Suprapubic skin (tissue), 4 donors: ENCODE data around the gene SNRPF. TPM values are rescaled to one million over a fixed set of nuclear protein-coding genes. Genes with fewer than 3 reads are reported as not detected.
"Not testable (repeated sequence)": the region's sequence is repeated elsewhere in the genome, so short reads cannot be mapped to it uniquely, and the experiment has no call there.

Experiments used
- DNase-seq, 2 donors: peaks; one replicate each; pipeline ENCODE4 v3.0.0-alpha.2; 2019; ENCODE audit warnings: low spot score in 2 of 2
- H3K27ac ChIP-seq: fragments of 200-600 bp; sonication (generic); one replicate; pipeline ENCODE4 v1.5.1; 2019
- H3K27me3 ChIP-seq: fragments of 200-600 bp; sonication (generic); one replicate; pipeline ENCODE4 v1.5.1; 2019
- H3K36me3 ChIP-seq: fragments of 200-600 bp; sonication (generic); one replicate; pipeline ENCODE4 v1.5.1; 2019
- H3K4me1 ChIP-seq: fragments of 200-600 bp; sonication (generic); one replicate; pipeline ENCODE4 v1.5.1; 2019
- H3K4me3 ChIP-seq: fragments of 200-600 bp; sonication (generic); one replicate; pipeline ENCODE4 v1.5.1; 2019; ENCODE audit warnings: mild to moderate bottlenecking
- H3K9me3 ChIP-seq: fragments of 200-600 bp; sonication (generic); one replicate; pipeline ENCODE4 v1.5.1; 2019
- CTCF ChIP-seq, 2 donors: fragments of 200-600 bp in 1 of 2; fragments of 450-650 bp in 1 of 2; sonication (generic) in 1 of 2; IDR thresholded peaks; one replicate each; pipeline ENCODE4 v1.5.1; 2016 to 2019; ENCODE audit warnings: antibody characterized with exemption in 2 of 2, mild to moderate bottlenecking in 1 of 2, moderate library complexity in 1 of 2
- EP300 ChIP-seq: sonication (generic); formaldehyde crosslinking; IDR thresholded peaks from one replicate; pipeline ENCODE4 v1.6.1; 2017; ENCODE audit warnings: antibody characterized with exemption
- POLR2A ChIP-seq, 2 donors: fragments of 450-650 bp; IDR thresholded peaks; one replicate each; pipeline ENCODE4 v1.6.1; 2017; ENCODE audit warnings: antibody characterized with exemption in 2 of 2, mild to moderate bottlenecking in 2 of 2, moderate library complexity in 2 of 2
- POLR2AphosphoS5 ChIP-seq, 3 donors: sonication (generic); formaldehyde crosslinking; IDR thresholded peaks; one replicate each; pipeline ENCODE4 v1.6.1; 2017; ENCODE audit warnings: antibody characterized with exemption in 3 of 3
- whole genome bisulfite sequencing: methylation state at CpG from one replicate; pipeline ENCODE4 v1.1.5; 2018; 5-methylcytosine and 5-hydroxymethylcytosine counted together
- total RNA-seq, 4 donors: library from RNA; depleted of rRNA; stranded (reverse); fragments of >200 nt; gene quantifications; one replicate each; pipeline ENCODE4 v1.1.0, GENCODE V29; 2016

SNRPF gene
- 10 to 100 TPM in 1 of 4 donors, 1 to 10 TPM in 3; 3.7 to 10.1 (median 7.6) TPM for total RNA-seq

DNA sequence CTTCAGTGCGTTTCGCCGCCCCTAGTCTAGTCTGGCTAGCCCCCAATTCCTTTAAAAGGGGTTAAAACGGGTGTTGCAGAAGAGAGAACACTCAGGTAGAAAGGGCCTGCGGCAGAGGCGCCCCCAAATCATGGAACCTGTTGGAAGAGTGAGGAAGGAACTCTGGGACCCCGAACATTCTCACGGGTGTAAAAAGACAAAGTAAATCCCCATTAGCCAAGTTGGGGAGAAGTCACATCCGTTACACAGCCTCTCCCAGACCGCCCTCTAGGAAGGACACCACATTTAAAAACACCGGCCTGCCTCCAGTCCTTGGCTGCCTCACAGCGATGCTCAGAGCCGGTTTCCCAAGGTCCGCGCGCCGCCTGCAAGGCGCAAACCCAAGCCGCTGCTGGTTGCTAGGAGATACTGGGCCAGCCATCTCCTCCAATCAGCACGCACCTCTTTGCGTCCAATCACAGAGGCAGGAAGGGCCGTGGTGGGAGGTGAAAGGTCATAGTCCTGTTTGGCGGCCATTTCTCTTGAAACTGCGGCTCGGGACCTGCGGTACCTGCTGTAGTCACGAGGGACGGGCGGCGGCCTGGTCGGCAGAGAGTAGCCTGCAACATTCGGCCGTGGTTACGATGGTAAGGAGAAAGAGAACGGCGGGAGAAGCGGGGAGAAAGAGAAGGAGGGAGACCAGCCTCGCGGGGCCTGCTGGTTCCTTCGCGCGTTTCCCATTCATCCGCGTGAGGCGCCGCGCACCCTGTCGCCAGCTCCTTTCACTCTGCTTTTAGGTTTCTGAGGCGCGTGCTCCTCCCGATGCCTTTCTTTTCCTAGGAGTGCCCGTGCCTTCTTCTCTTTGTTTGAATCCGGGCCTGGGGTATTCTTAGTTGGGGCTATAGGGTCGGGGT is at the start of gene SNRPF:
Gene SNRPF, plus strand, starts transcription at position 502 of the 893 bp plus-strand sequence. Its CDS starts 122 bp downstream, at position 624.
- H3K27me3 ChIP-seq = no peaks in the 10 kb centered on the region
- 2% methylated on average over 44 of the region's 54 CpGs for WGBS
- H3K4me1 ChIP-seq = peaks cover 22% of the 10 kb centered on the region
- TF ChIP-seq POLR2AphosphoS5 (IDR thresholded peaks at IDR 0.05) (peak in 2 of 3 donors; percentile 65 to 89), CTCF (IDR thresholded peaks at IDR 0.05) (peak in 1 of 2 donors; percentile 14), POLR2A (IDR thresholded peaks at IDR 0.05) (no peak), EP300 (no peak)
- peak; percentile 98 for DNase-seq
- H3K9me3 ChIP-seq = no peaks in the 10 kb centered on the region
- peak within 1 kb of the TSS; percentile 88 for H3K4me3 ChIP-seq
- peaks cover 21% of the 10 kb centered on the region for H3K36me3 ChIP-seq
- peak within 1 kb of the TSS; percentile 82 for H3K27ac ChIP-seq

DNA sequence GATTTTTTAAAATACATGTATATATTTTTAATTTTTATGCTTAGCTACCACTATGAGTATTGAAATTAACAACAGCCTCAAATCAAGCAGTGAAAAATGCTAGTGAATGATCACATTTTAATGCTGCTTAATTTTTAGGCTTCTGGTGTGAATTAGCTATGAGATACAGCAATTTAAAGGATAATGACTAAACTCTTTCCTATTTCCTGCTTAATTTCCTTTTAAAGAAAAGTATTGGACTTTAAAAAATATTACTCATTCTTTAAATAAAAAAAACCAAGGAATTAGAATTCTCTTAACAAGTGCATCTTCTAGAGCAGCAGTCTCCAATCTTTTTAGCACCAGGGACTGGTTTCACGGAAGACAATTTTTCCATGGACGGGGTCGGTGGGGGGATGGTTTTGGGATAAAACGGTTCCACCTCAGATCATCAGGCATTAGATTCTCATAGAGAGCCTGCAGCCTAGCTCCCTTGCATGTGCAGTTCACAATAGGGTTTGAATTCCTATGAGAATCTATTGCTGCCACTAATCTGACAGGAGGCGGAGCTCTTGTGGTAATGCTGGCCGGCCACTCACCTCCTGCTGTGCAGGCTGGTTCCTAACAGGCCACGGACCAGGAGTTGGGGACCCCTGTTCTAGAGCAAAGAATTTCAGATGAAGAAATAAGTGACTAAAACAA is 49.6 kb upstream of the SNRPF start:
- Histone ChIP-seq H3K4me1 (no peaks in the 10 kb centered on the region), H3K4me3 (no peak overlapping the region), H3K9me3 (no peaks in the 10 kb centered on the region), H3K27ac (no peak overlapping the region), H3K36me3 (no peaks in the 10 kb centered on the region), H3K27me3 (no peaks in the 10 kb centered on the region)
- TF ChIP-seq POLR2A (IDR thresholded peaks at IDR 0.05) (no peak), CTCF (IDR thresholded peaks at IDR 0.05) (no peak), POLR2AphosphoS5 (IDR thresholded peaks at IDR 0.05) (no peak), EP300 (no peak)
- 89% methylated on average over 7 of the region's 7 CpGs for WGBS
- DNase-seq = no peak

DNA sequence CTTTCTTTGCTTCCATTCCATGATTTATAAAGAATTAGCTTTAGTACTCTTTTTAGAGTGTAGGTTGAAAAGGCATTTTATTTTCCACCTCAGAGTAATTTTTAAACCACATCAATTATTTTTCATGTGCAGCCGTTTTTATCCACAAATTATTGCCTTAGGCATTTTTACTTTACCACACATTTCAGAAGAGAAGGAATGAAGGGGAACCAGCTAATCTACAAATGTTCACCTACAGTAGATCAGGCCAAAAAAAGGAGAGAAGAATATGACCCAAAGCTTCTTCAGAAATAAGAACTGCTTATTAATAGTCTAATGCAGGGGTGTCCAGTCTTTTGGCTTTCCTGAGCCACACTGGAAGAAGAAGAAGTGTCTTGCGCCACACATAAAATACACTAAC is 48.3 kb upstream of the SNRPF start:
- DNase-seq = no peak
- H3K36me3 ChIP-seq = no peaks in the 10 kb centered on the region
- H3K9me3 ChIP-seq = no peaks in the 10 kb centered on the region
- no peak for TF ChIP-seq CTCF (IDR thresholded peaks at IDR 0.05)
- TF ChIP-seq POLR2A (IDR thresholded peaks at IDR 0.05) = no peak
- no peak for TF ChIP-seq EP300
- no peak for TF ChIP-seq POLR2AphosphoS5 (IDR thresholded peaks at IDR 0.05)
- H3K4me3 ChIP-seq = no peak overlapping the region
- no peaks in the 10 kb centered on the region for H3K4me1 ChIP-seq
- H3K27ac ChIP-seq = no peak overlapping the region
- WGBS = 47% methylated on average over 2 of the region's 2 CpGs
- H3K27me3 ChIP-seq = no peaks in the 10 kb centered on the region

DNA sequence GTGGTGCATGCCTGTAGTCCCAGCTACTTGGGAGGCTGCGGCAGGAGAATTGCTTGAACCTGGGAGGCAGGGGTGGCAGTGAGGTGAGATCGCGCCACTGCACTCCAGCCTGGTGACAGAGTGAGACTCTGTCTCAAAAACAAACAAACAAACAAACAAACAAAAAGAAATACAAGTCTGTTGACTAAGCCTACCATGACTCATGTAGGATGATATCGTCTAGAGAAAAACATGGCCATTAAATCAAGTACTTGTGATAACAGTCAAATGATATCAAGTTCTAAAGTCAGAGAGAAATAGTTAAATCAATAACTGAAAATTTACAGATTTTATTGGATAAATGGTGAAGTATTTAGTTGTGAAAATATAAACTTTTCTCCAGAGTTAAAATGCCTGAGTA is 46.6 kb upstream of the SNRPF start:
- H3K27ac ChIP-seq, H3K4me3 ChIP-seq, DNase-seq, H3K36me3 ChIP-seq, H3K9me3 ChIP-seq, H3K27me3 ChIP-seq, H3K4me1 ChIP-seq: not testable (repeated sequence)
- 87% methylated on average over 4 of the region's 4 CpGs for WGBS

DNA sequence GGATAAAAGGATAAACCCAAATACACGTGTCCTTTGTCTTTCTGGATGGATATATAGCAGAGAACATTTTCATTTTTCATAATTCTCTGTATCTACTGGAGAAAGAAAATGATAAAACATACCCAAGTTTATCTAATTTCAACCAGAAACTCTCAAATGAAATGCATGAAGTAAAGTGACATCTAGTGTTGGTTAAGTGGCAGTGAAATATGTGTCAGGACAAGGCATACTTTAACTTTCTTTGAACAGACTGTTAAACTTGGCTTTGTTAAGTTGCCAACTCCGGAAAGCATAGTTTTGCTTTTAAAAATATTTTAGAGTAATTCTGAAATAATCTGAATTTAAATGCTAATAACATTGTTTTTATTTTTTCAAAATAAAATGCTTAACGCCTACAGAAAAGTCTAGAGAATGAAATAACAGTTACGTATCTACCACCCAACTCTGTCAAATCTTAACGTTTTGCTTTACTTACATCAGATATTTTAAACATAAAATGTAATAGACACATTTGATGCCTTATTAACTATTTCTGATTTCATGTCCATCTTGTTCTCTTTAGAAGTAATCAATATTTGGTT is 43.0 kb upstream of the SNRPF start:
- TF ChIP-seq POLR2AphosphoS5 (IDR thresholded peaks at IDR 0.05) = no peak
- no peak for TF ChIP-seq EP300
- TF ChIP-seq CTCF (IDR thresholded peaks at IDR 0.05) = peak in 1 of 2 donors; percentile 64
- no peak for TF ChIP-seq POLR2A (IDR thresholded peaks at IDR 0.05)
- Histone ChIP-seq H3K27me3 (no peaks in the 10 kb centered on the region), H3K9me3 (no peaks in the 10 kb centered on the region), H3K27ac (no peak overlapping the region), H3K4me3 (no peak overlapping the region), H3K36me3 (no peaks in the 10 kb centered on the region), H3K4me1 (no peaks in the 10 kb centered on the region)
- WGBS = 49% methylated on average over 5 of the region's 5 CpGs
- DNase-seq = no peak
